ENCODE results near the gene DRC7. TPM values are rescaled to one million over a fixed set of nuclear protein-coding genes. Genes with fewer than 3 reads are reported as not detected.

The DRC7 gene
- total and polyA plus RNA-seq, 2 experiments from 2014 or later, result 0.83 to 2.0 TPM

DNA sequence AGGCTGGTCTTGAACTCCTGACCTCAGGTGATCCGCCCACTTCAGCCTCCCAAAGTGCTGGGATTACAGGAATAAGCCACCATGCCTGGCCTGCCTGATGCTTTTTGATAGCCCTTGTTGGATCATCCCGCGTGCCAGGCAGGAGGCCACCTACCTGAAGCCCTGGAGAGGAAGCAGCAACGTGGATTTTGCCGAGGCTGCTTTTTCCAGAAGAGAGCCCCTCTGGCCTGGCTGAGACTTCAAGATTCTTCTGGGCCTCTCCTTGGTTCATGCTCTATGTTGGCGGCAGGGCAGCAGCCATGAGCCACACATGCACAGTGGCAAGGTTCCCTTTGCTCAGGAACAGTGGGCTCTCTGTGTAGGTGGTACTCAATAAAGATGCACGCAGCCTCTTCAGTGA is 52.5 kb downstream of the DRC7 start:
- TF ChIP-seq CTCF (IDR thresholded peaks at IDR 0.05; ENCODE audit: low read depth, low read length), result no peak
- Histone ChIP-seq H3K4me1 (ENCODE audit: low read depth) (peaks cover 5% of the 10 kb centered on the region), H3K4me3 (no peak overlapping the region), H3K27me3 (no peaks in the 10 kb centered on the region), H3K27ac (no peak overlapping the region), H3K9me3 (ENCODE audit: low read depth) (no peaks in the 10 kb centered on the region), H3K36me3 (peaks cover 4% of the 10 kb centered on the region)
- DNase-seq (ENCODE audit: low read depth in 1 of 2, low spot score in 1 of 2), result no peak

DNA sequence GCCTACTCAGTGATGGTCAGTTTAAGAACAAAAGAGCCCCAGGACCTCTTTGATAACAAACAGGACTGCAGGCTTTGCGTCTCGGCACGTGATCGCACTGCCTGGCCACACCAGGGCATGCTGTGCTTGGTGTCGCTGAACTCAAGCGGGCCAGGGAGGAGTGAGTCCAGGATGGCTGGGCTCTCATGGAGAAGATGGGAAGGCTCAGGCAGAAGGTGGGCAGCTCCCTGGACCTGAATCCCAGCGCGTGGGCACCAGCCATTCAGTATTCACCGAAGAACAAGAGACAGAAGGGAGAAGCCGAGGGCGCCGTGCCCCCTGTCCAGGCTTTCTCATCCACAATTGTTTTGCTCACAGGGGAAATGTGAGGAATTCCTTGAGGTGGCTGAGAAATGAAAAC is 52.9 kb downstream of the DRC7 start:
- no peak for DNase-seq (ENCODE audit: low read depth in 1 of 2, low spot score in 1 of 2)

GRCh38 chr16:57747996-57748395 is 53.4 kb downstream of the DRC7 start:
- TF ChIP-seq CTCF (IDR thresholded peaks at IDR 0.05; ENCODE audit: low read depth, low read length), result no peak
- peak overlapping the region; percentile 23 for H3K27ac ChIP-seq
- no peak overlapping the region for H3K4me3 ChIP-seq
- no peak for DNase-seq (ENCODE audit: low read depth in 1 of 2, low spot score in 1 of 2)
- H3K4me1 ChIP-seq (ENCODE audit: low read depth), result peaks cover 5% of the 10 kb centered on the region
- no peaks in the 10 kb centered on the region for H3K9me3 ChIP-seq (ENCODE audit: low read depth)
- H3K36me3 ChIP-seq, result peaks cover 4% of the 10 kb centered on the region
- no peaks in the 10 kb centered on the region for H3K27me3 ChIP-seq

More for the DNA sequence above, 52.9 kb downstream of the DRC7 start:
- Histone ChIP-seq H3K27me3 (no peaks in the 10 kb centered on the region), H3K27ac (peak overlapping the region; percentile 23), H3K36me3 (peaks cover 4% of the 10 kb centered on the region), H3K4me1 (ENCODE audit: low read depth) (peaks cover 5% of the 10 kb centered on the region), H3K9me3 (ENCODE audit: low read depth) (no peaks in the 10 kb centered on the region), H3K4me3 (no peak overlapping the region)
- TF ChIP-seq CTCF (IDR thresholded peaks at IDR 0.05; ENCODE audit: low read depth, low read length), result no peak

DNA sequence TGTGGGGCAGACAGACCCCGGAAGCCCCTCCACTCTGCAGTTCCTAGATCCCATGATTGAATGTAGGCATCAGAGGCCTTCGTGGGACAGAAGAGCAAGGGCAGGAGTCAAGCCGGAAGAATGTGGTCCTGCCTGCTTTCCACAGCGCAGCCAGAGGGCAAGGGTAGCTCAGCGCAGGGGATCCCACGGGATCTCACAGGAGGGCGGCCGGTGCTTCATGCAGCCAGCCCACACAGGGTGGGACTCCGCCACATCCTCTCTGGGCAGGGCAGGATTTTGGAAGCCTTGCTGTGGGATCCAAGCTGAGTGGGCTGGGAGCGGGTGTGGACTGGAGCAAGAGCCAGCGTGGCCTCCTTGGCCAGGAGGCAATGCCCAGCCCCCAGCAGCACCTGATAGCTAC is 54.0 kb downstream of the DRC7 start:
- Histone ChIP-seq H3K27ac (no peak overlapping the region), H3K36me3 (peaks cover 4% of the 10 kb centered on the region), H3K27me3 (no peaks in the 10 kb centered on the region), H3K4me3 (no peak overlapping the region), H3K4me1 (ENCODE audit: low read depth) (peaks cover under 1% of the 10 kb centered on the region), H3K9me3 (ENCODE audit: low read depth) (no peaks in the 10 kb centered on the region)
- no peak for DNase-seq (ENCODE audit: low read depth in 1 of 2, low spot score in 1 of 2)
- TF ChIP-seq CTCF (IDR thresholded peaks at IDR 0.05; ENCODE audit: low read depth, low read length), result no peak

GRCh38 chr16:57749101-57749692 is 54.6 kb downstream of the DRC7 start:
- no peak for TF ChIP-seq CTCF (IDR thresholded peaks at IDR 0.05; ENCODE audit: low read depth, low read length)
- Histone ChIP-seq H3K4me3 (no peak overlapping the region), H3K27me3 (no peaks in the 10 kb centered on the region), H3K27ac (no peak overlapping the region), H3K9me3 (ENCODE audit: low read depth) (no peaks in the 10 kb centered on the region), H3K36me3 (peaks cover 4% of the 10 kb centered on the region), H3K4me1 (ENCODE audit: low read depth) (no peaks in the 10 kb centered on the region)
- DNase-seq (ENCODE audit: low read depth in 1 of 2, low spot score in 1 of 2), result no peak
